HUDEP-2 (cell line): ENCODE results near the gene ACER3.
A peak's percentile ranks its signal among the peaks of the same experiment; 100 is the strongest.
"Not testable (repeated sequence)": the region's sequence is repeated elsewhere in the genome, so short reads cannot be mapped to it uniquely, and the experiment has no call there.

Experiments
- DNase-seq, 76 experiments: peaks; one replicate each; lab custom pipeline; 2025; ENCODE audit not compliant: unreplicated experiment in 76 of 76; lab: John Stamatoyannopoulos, UW

Gene ACER3

GRCh38 chr11:76911415-76911808 is 50.7 kb downstream of the ACER3 start:
- DNase-seq = no peak

- no peak for DNase-seq
Measured at GRCh38 chr11:76916712-76917111, 56.0 kb downstream of the ACER3 start.

GRCh38 chr11:76918941-76919386 is 58.2 kb downstream of the ACER3 start:
- DNase-seq = peak in 25 of 76 experiments; percentile 5 to 47 (median 22)

- no peak for DNase-seq
Measured at GRCh38 chr11:76919467-76919866, 58.7 kb downstream of the ACER3 start.

GRCh38 chr11:76919887-76920746 is 59.4 kb downstream of the ACER3 start:
- peak in 73 of 76 experiments; percentile 6 to 90 (median 62) for DNase-seq

- DNase-seq = no peak
Measured at GRCh38 chr11:76927160-76927559, 66.4 kb downstream of the ACER3 start.

GRCh38 chr11:76935042-76935441 is 74.3 kb downstream of the ACER3 start:
- DNase-seq = no peak

GRCh38 chr11:76939219-76939631 is 78.5 kb downstream of the ACER3 start:
- no peak for DNase-seq

- DNase-seq = no peak
Measured at GRCh38 chr11:76944225-76944624, 83.5 kb downstream of the ACER3 start.

GRCh38 chr11:76946223-76946622 is 85.5 kb downstream of the ACER3 start:
- no peak for DNase-seq

GRCh38 chr11:76947190-76947589 is 86.5 kb downstream of the ACER3 start:
- no peak for DNase-seq

- no peak for DNase-seq
Measured at GRCh38 chr11:76947800-76948199, 87.1 kb downstream of the ACER3 start.

GRCh38 chr11:76955459-76956114 is 94.9 kb downstream of the ACER3 start:
- DNase-seq = no peak

GRCh38 chr11:76962583-76963416 is 102.1 kb downstream of the ACER3 start:
- DNase-seq = no peak

- not testable (repeated sequence) for DNase-seq
Measured at GRCh38 chr11:76963417-76964168, 102.9 kb downstream of the ACER3 start.

GRCh38 chr11:76972051-76972450 is 111.3 kb downstream of the ACER3 start:
- DNase-seq = no peak

GRCh38 chr11:76974179-76974891 is 113.6 kb downstream of the ACER3 start:
- DNase-seq = no peak

- DNase-seq = no peak
Measured at GRCh38 chr11:76975513-76975912, 114.8 kb downstream of the ACER3 start.

- no peak for DNase-seq
Measured at GRCh38 chr11:76977791-76978190, 117.1 kb downstream of the ACER3 start.

- no peak for DNase-seq
Measured at GRCh38 chr11:76978239-76978638, 117.5 kb downstream of the ACER3 start.
